Suprapubic skin (tissue), 4 donors: ENCODE data around the gene NR2E1. TPM values are rescaled to one million over a fixed set of nuclear protein-coding genes. Genes with fewer than 3 reads are reported as not detected.
A peak's percentile ranks its signal among the peaks of the same experiment; 100 is the strongest.

Experiments
- DNase-seq, 2 donors: peaks; one replicate each; pipeline ENCODE4 v3.0.0-alpha.2; 2019; ENCODE audit warnings: low spot score in 2 of 2
- H3K27ac ChIP-seq: fragments of 200-600 bp; sonication (generic); one replicate; pipeline ENCODE4 v1.5.1; 2019
- H3K27me3 ChIP-seq: fragments of 200-600 bp; sonication (generic); one replicate; pipeline ENCODE4 v1.5.1; 2019
- H3K36me3 ChIP-seq: fragments of 200-600 bp; sonication (generic); one replicate; pipeline ENCODE4 v1.5.1; 2019
- H3K4me1 ChIP-seq: fragments of 200-600 bp; sonication (generic); one replicate; pipeline ENCODE4 v1.5.1; 2019
- H3K4me3 ChIP-seq: fragments of 200-600 bp; sonication (generic); one replicate; pipeline ENCODE4 v1.5.1; 2019; ENCODE audit warnings: mild to moderate bottlenecking
- H3K9me3 ChIP-seq: fragments of 200-600 bp; sonication (generic); one replicate; pipeline ENCODE4 v1.5.1; 2019
- CTCF ChIP-seq, 2 donors: fragments of 200-600 bp in 1 of 2; fragments of 450-650 bp in 1 of 2; sonication (generic) in 1 of 2; IDR thresholded peaks; one replicate each; pipeline ENCODE4 v1.5.1; 2016 to 2019; ENCODE audit warnings: antibody characterized with exemption in 2 of 2, mild to moderate bottlenecking in 1 of 2, moderate library complexity in 1 of 2
- EP300 ChIP-seq: sonication (generic); formaldehyde crosslinking; IDR thresholded peaks from one replicate; pipeline ENCODE4 v1.6.1; 2017; ENCODE audit warnings: antibody characterized with exemption
- POLR2A ChIP-seq, 2 donors: fragments of 450-650 bp; IDR thresholded peaks; one replicate each; pipeline ENCODE4 v1.6.1; 2017; ENCODE audit warnings: antibody characterized with exemption in 2 of 2, mild to moderate bottlenecking in 2 of 2, moderate library complexity in 2 of 2
- POLR2AphosphoS5 ChIP-seq, 3 donors: sonication (generic); formaldehyde crosslinking; IDR thresholded peaks; one replicate each; pipeline ENCODE4 v1.6.1; 2017; ENCODE audit warnings: antibody characterized with exemption in 3 of 3
- WGBS: methylation state at CpG from one replicate; pipeline ENCODE4 v1.1.5; 2018; 5-methylcytosine and 5-hydroxymethylcytosine counted together
- total RNA-seq, 4 donors: library from RNA; depleted of rRNA; stranded (reverse); fragments of >200 nt; gene quantifications; one replicate each; pipeline ENCODE4 v1.1.0, GENCODE V29; 2016

NR2E1 gene
- total RNA-seq, 4 donors from 2014 or later: 0.38 TPM; not detected in 3

GRCh38 chr6:108156180-108156937 is 9.5 kb upstream of the NR2E1 start:
- no peak overlapping the region for H3K27ac ChIP-seq
- peaks cover 100% of the 10 kb centered on the region for H3K27me3 ChIP-seq
- 21% methylated on average over 10 of the region's 10 CpGs for WGBS
- H3K4me3 ChIP-seq: no peak overlapping the region
- H3K36me3 ChIP-seq: no peaks in the 10 kb centered on the region
- no peak for DNase-seq
- peaks cover 27% of the 10 kb centered on the region for H3K4me1 ChIP-seq
- TF ChIP-seq POLR2A (IDR thresholded peaks at IDR 0.05): no peak
- TF ChIP-seq CTCF (IDR thresholded peaks at IDR 0.05): no peak
- no peak for TF ChIP-seq EP300
- no peak for TF ChIP-seq POLR2AphosphoS5 (IDR thresholded peaks at IDR 0.05)
- no peaks in the 10 kb centered on the region for H3K9me3 ChIP-seq

DNA sequence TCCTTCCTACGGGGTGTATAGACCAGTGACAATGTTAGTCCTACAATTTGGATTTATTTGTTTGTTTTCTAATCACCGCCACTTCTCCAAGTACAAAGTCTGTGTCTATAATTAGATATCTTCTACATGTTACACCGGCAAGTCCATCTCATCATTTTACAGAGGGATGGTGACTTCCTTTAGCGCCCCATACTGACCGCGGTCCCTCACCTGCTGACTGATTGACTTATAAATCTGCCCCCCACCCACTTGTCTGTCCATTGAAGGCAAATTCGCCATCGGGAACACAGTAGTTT is 8.9 kb upstream of the NR2E1 start:
- no peaks in the 10 kb centered on the region for H3K9me3 ChIP-seq
- peak overlapping the region; percentile 46 for H3K4me3 ChIP-seq
- TF ChIP-seq EP300 (no peak), CTCF (IDR thresholded peaks at IDR 0.05) (no peak), POLR2AphosphoS5 (IDR thresholded peaks at IDR 0.05) (no peak), POLR2A (IDR thresholded peaks at IDR 0.05) (no peak)
- H3K4me1 ChIP-seq: peaks cover 27% of the 10 kb centered on the region
- H3K27me3 ChIP-seq: peaks cover 100% of the 10 kb centered on the region
- DNase-seq: no peak
- no peak overlapping the region for H3K27ac ChIP-seq
- WGBS: 23% methylated on average over 8 of the region's 8 CpGs
- H3K36me3 ChIP-seq: no peaks in the 10 kb centered on the region

DNA sequence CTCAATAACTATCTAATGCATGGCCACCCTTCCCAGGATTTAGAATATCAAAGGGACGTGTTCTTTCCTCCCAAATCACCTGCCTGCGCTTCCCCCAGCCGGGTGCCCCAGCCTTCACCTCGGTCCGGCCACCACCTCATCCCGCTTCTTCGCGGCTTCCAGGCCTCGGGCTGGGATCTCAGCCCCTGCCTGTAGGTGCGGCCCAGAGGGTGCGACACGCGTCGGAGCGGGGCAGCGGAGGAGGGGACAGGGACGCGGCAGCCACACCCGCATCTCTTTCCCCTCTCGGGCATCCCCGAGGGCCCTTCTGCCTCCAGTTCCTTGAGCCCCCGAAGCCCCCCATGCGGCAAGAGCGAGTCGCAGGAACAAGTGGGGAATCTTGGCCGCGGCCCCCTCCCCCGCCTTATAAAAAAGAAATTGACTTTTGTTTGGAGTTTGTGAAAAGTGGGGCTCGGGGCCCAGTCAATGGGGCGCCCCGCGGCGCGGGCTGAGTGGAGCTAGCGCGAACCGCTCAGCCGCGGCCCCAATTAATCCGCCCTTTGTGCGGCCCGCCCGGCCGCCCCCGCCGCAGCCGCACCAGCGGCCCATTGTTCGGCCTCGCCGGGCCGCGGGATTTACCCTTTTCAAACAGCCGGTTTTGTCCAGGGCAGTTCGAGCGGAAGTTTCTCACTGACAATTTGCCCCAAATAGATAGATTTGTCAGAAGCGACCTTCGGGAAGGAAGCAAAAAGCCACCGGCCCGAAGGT is 8.4 kb upstream of the NR2E1 start:
- 4% methylated on average over 30 of the region's 60 CpGs for WGBS
- no peak for DNase-seq
- Histone ChIP-seq H3K27me3 (peaks cover 100% of the 10 kb centered on the region), H3K4me3 (peak overlapping the region; percentile 46), H3K4me1 (peaks cover 27% of the 10 kb centered on the region), H3K36me3 (no peaks in the 10 kb centered on the region), H3K9me3 (no peaks in the 10 kb centered on the region), H3K27ac (no peak overlapping the region)
- TF ChIP-seq EP300 (no peak), POLR2AphosphoS5 (IDR thresholded peaks at IDR 0.05) (no peak), CTCF (IDR thresholded peaks at IDR 0.05) (no peak), POLR2A (IDR thresholded peaks at IDR 0.05) (no peak)

DNA sequence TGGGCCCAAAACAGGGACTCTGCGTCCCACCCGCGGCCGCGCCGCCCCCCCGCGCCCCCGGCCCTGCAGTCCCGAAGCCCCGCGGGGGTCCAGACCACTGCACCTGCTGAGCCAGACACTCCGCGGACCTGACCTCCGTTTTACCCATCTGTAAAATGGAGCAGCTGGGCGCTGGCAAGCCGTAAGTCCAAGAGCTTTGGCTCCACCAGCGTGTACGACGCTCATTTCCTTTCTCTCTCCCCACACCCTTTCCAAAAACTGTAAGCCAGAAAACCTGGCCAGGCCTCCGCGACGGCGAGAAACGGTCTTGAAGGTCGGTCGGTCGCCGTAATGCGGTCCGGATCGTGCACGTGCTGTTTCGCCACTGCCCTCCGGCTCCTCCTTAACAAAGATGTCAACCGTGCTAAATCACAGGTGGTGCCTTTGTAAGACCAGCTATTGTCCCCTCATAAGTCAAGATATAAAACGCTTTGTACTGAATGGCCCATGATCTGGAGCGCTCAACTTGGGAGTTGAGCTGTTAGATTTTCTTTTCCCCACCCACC is 7.8 kb upstream of the NR2E1 start:
- Histone ChIP-seq H3K27ac (no peak overlapping the region), H3K4me1 (peaks cover 28% of the 10 kb centered on the region), H3K36me3 (no peaks in the 10 kb centered on the region), H3K27me3 (peaks cover 100% of the 10 kb centered on the region), H3K9me3 (no peaks in the 10 kb centered on the region), H3K4me3 (peak overlapping the region; percentile 46)
- DNase-seq: no peak
- TF ChIP-seq POLR2A (IDR thresholded peaks at IDR 0.05) (no peak), POLR2AphosphoS5 (IDR thresholded peaks at IDR 0.05) (no peak), CTCF (IDR thresholded peaks at IDR 0.05) (no peak), EP300 (no peak)
- 17% methylated on average over 21 of the region's 38 CpGs for WGBS

GRCh38 chr6:108159981-108160380 is 5.8 kb upstream of the NR2E1 start:
- Histone ChIP-seq H3K36me3 (no peaks in the 10 kb centered on the region), H3K9me3 (no peaks in the 10 kb centered on the region), H3K27me3 (peaks cover 100% of the 10 kb centered on the region), H3K4me1 (peaks cover 47% of the 10 kb centered on the region), H3K27ac (no peak overlapping the region), H3K4me3 (no peak overlapping the region)
- TF ChIP-seq POLR2A (IDR thresholded peaks at IDR 0.05): no peak
- TF ChIP-seq POLR2AphosphoS5 (IDR thresholded peaks at IDR 0.05): no peak
- TF ChIP-seq CTCF (IDR thresholded peaks at IDR 0.05): no peak
- TF ChIP-seq EP300: no peak
- WGBS: 60% methylated on average over 5 of the region's 5 CpGs
- no peak for DNase-seq
